ENCODE data around the gene HMBS.
A peak's percentile ranks its signal among the peaks of the same experiment; 100 is the strongest.

Gene HMBS

GRCh38 chr11:119081682-119082260 lies 2.9 kb upstream of the HMBS start:
- TF ChIP-seq, protein P1, sequence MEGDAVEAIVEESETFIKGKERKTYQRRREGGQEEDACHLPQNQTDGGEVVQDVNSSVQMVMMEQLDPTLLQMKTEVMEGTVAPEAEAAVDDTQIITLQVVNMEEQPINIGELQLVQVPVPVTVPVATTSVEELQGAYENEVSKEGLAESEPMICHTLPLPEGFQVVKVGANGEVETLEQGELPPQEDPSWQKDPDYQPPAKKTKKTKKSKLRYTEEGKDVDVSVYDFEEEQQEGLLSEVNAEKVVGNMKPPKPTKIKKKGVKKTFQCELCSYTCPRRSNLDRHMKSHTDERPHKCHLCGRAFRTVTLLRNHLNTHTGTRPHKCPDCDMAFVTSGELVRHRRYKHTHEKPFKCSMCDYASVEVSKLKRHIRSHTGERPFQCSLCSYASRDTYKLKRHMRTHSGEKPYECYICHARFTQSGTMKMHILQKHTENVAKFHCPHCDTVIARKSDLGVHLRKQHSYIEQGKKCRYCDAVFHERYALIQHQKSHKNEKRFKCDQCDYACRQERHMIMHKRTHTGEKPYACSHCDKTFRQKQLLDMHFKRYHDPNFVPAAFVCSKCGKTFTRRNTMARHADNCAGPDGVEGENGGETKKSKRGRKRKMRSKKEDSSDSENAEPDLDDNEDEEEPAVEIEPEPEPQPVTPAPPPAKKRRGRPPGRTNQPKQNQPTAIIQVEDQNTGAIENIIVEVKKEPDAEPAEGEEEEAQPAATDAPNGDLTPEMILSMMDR (IDR thresholded peaks at IDR 0.05; ENCODE audit: insufficient read depth, low read length, missing control alignments): no peak
- CTCF ChIA-PET: interaction anchor here (1.0 to 1.3 kb wide), 3 partner anchors 14 to 51 kb away, joined by 3 read pairs; partner anchors contain the start of gene VPS11

GRCh38 chr11:119085437-119085847 lies 761 bp downstream of the HMBS start:
- DNase-seq (ENCODE audit: low read depth, low spot score): no peak
- POLR2A ChIA-PET: interaction anchor here (0.5 to 3.1 kb wide), 9 partner anchors 9 to 49 kb away, joined by 3 to 50 read pairs (median 4); partner anchors contain the start of genes C2CD2L, DPAGT1 and VPS11
- TF ChIP-seq, protein P1 (IDR thresholded peaks at IDR 0.05; ENCODE audit: insufficient read depth, low read length, missing control alignments): no peak
- H3K4me3 ChIP-seq (ENCODE audit: low read depth, low read length): peak overlapping the region; percentile 94
- CTCF ChIA-PET: interaction anchor here (1.1 to 3.5 kb wide), 10 partner anchors 9 to 291 kb away, joined by 3 to 24 read pairs (median 5); partner anchors contain the start of gene VPS11

More at GRCh38 chr11:119081682-119082260, 2.9 kb upstream of the HMBS start:
- POLR2A ChIA-PET: no interaction called here
- no peak for DNase-seq (ENCODE audit: low read depth, low spot score)
- no peak overlapping the region for H3K4me3 ChIP-seq (ENCODE audit: low read depth, low read length)

DNA sequence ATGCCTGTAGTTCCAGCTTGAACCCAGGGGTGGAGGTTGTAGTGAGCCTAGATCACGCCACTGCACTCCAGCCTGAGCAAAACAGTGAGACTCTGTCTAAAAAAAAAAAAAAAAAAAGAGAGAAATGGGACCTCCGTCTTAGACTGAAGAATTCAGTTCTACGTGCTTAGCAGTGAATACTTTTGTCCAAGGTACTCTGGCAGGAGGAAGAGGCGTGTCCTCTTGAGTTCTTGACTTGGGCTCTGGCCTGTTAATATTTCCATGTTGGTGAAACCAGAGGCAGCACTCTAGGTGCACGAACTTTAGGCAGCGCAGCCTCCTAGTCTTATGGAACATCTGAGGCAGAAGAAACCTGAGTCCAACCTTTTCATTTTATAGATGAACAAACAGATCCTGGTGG lies 2.4 kb downstream of the HMBS start:
- CTCF ChIA-PET: interaction anchor here (0.8 to 2.7 kb wide), 3 partner anchors 8 to 37 kb away, joined by 3 to 24 read pairs (median 5); a partner anchor contains a TSS
- DNase-seq (ENCODE audit: low read depth, low spot score): no peak
- no peak overlapping the region for H3K4me3 ChIP-seq (ENCODE audit: low read depth, low read length)
- POLR2A ChIA-PET: no interaction called here
- TF ChIP-seq, protein P1 (IDR thresholded peaks at IDR 0.05; ENCODE audit: insufficient read depth, low read length, missing control alignments): no peak

DNA sequence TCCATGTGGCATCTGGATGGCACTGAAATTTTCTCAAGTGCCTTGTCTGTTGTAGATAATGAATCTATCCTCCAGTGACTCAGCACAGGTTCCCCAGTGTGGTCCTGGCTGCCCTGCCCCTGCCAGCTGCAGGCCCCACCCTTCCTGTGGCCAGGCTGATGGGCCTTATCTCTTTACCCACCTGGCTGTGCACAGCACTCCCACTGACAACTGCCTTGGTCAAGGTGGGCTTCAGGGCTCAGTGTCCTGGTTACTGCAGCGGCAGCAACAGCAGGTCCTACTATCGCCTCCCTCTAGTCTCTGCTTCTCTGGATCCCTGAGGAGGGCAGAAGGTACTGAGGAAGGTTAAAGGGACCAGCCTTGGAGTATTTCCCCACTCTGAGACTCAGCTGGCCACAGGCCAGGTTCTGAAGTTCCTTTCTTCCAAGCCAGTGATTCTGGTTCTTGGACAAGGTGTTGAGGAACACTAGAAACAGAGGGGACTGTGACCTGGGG lies 3.1 kb downstream of the HMBS start:
- no peak overlapping the region for H3K4me3 ChIP-seq (ENCODE audit: low read depth, low read length)
- CTCF ChIA-PET: interaction anchor here (0.8 kb wide), 1 partner anchor 36 kb away, joined by 3 read pairs; no protein-coding TSS in a partner anchor
- TF ChIP-seq, protein P1 (IDR thresholded peaks at IDR 0.05; ENCODE audit: insufficient read depth, low read length, missing control alignments): no peak
- POLR2A ChIA-PET: no interaction called here
- no peak for DNase-seq (ENCODE audit: low read depth, low spot score)

- no peak overlapping the region for H3K4me3 ChIP-seq (ENCODE audit: low read depth, low read length)
- DNase-seq (ENCODE audit: low read depth, low spot score): no peak
- ChIA-PET POLR2A (no interaction called here), CTCF (interaction anchor here (1.0 kb wide), 1 partner anchor 195 kb away, joined by 3 read pairs; no protein-coding TSS in a partner anchor)
- TF ChIP-seq, protein P1 (IDR thresholded peaks at IDR 0.05; ENCODE audit: insufficient read depth, low read length, missing control alignments): no peak
These were observed 3.7 kb downstream of the HMBS start for GRCh38 chr11:119088406-119088805.

- ChIA-PET POLR2A (no interaction called here), CTCF (interaction anchor here (1.0 kb wide), 1 partner anchor 194 kb away, joined by 3 read pairs; no protein-coding TSS in a partner anchor)
- no peak overlapping the region for H3K4me3 ChIP-seq (ENCODE audit: low read depth, low read length)
- TF ChIP-seq, protein P1 (IDR thresholded peaks at IDR 0.05; ENCODE audit: insufficient read depth, low read length, missing control alignments): no peak
- DNase-seq (ENCODE audit: low read depth, low spot score): no peak
These were observed 4.6 kb downstream of the HMBS start for GRCh38 chr11:119089319-119089718.
